GM23338 (cell line): ENCODE results near the gene BICC1. TPM values are rescaled to one million over a fixed set of nuclear protein-coding genes. Genes with fewer than 3 reads are reported as not detected.

Experiments
- ATAC-seq: fragments of 200-7000 bp; cut with Tn5 transposase; 3 replicates; pipeline ENCODE4 v1.9.1; 2020
- DNase-seq: peaks from one replicate; pipeline ENCODE4 v3.0.0-alpha.2; 2015; ENCODE audit warnings: low spot score
- H2AFZ ChIP-seq: fragments of 200-600 bp; sonication (generic); 2 replicates; pipeline ENCODE4 v1.8.0; 2016; ENCODE audit warnings: antibody characterized with exemption, mild to moderate bottlenecking, moderate library complexity
- H3F3A ChIP-seq: fragments of 200-600 bp; sonication (generic); replicated peaks from 2 replicates; pipeline ENCODE4 v1.8.0; 2017; ENCODE audit warnings: antibody characterized with exemption, mixed run types, low read depth
- H3K27ac ChIP-seq: fragments of 200-600 bp; sonication (generic); 2 replicates; pipeline ENCODE4 v1.6.1; 2016; ENCODE audit warnings: low read depth
- H3K27me3 ChIP-seq: fragments of 200-600 bp; sonication (generic); 2 replicates; pipeline ENCODE4 v1.8.0; 2016; ENCODE audit warnings: mild to moderate bottlenecking, mixed run types, moderate library complexity; ENCODE audit not compliant: insufficient read depth
- H3K36me3 ChIP-seq: fragments of 200-600 bp; sonication (generic); 2 replicates; pipeline ENCODE4 v1.8.0; 2016; ENCODE audit warnings: mild to moderate bottlenecking; ENCODE audit not compliant: insufficient read depth
- H3K4me1 ChIP-seq: fragments of 200-600 bp; sonication (generic); 2 replicates; pipeline ENCODE4 v1.8.0; 2016; ENCODE audit warnings: mild to moderate bottlenecking, moderate library complexity; ENCODE audit not compliant: insufficient read depth
- H3K4me2 ChIP-seq: fragments of 200-600 bp; sonication (generic); 2 replicates; pipeline ENCODE4 v1.7.1; 2017; ENCODE audit warnings: mixed run types
- H3K4me3 ChIP-seq: fragments of 200-600 bp; sonication (generic); 2 replicates; pipeline ENCODE4 v1.6.1; 2016; ENCODE audit warnings: mixed run types
- H3K79me2 ChIP-seq: fragments of 200-600 bp; sonication (generic); replicated peaks from 2 replicates; pipeline ENCODE4 v1.8.0; 2017; ENCODE audit warnings: mild to moderate bottlenecking; ENCODE audit not compliant: insufficient read depth
- H3K9me2 ChIP-seq: fragments of 200-600 bp; sonication (generic); 2 replicates; pipeline ENCODE4 v1.8.0; 2017; ENCODE audit not compliant: insufficient read depth
- H4K20me1 ChIP-seq: fragments of 200-600 bp; sonication (generic); replicated peaks from 2 replicates; pipeline ENCODE4 v1.8.0; 2017; ENCODE audit warnings: mild to moderate bottlenecking; ENCODE audit not compliant: insufficient read depth
- H3K27ac Mint-ChIP-seq: 2 replicates; pipeline ENCODE4 v1.8.0; 2020; ENCODE audit warnings: inconsistent platforms, mild to moderate bottlenecking, moderate library complexity, mixed read lengths
- H3K27me3 Mint-ChIP-seq: 3 replicates; pipeline ENCODE4 v1.8.0; 2022; ENCODE audit warnings: low read depth, mild to moderate bottlenecking, moderate library complexity, mixed read lengths, inconsistent platforms; ENCODE audit not compliant: insufficient read depth, poor library complexity
- H3K36me3 Mint-ChIP-seq: 3 replicates; pipeline ENCODE4 v1.8.0; 2021; ENCODE audit warnings: low read depth, mild to moderate bottlenecking, inconsistent platforms, moderate library complexity, mixed read lengths
- H3K4me1 Mint-ChIP-seq: 3 replicates; pipeline ENCODE4 v1.8.0; 2020; ENCODE audit warnings: mild to moderate bottlenecking, inconsistent platforms, mixed read lengths
- H3K4me3 Mint-ChIP-seq: 3 replicates; pipeline ENCODE4 v1.8.0; 2021; ENCODE audit warnings: moderate library complexity, mild to moderate bottlenecking, inconsistent platforms, mixed read lengths
- H3K9me3 Mint-ChIP-seq: 3 replicates; pipeline ENCODE4 v1.8.0; 2020; ENCODE audit warnings: moderate library complexity, mild to moderate bottlenecking, inconsistent platforms, mixed read lengths
- CREB1 ChIP-seq: fragments of 250-450 bp; sonication (Bioruptor Pico); IDR thresholded peaks from 2 replicates; pipeline ENCODE4 v1.5.0; 2020; ENCODE audit warnings: low read depth, mild to moderate bottlenecking, moderate library complexity
- EZH2 ChIP-seq: fragments of 200-600 bp; sonication (generic); IDR thresholded peaks from one replicate; pipeline ENCODE4 v1.8.0; 2017; ENCODE audit warnings: antibody characterized with exemption, mild to moderate bottlenecking, low read depth; ENCODE audit not compliant: unreplicated experiment
- JUNB ChIP-seq: IDR thresholded peaks from one replicate; pipeline ENCODE4 v1.6.1; 2016; ENCODE audit warnings: antibody characterized with exemption; ENCODE audit not compliant: unreplicated experiment
- NANOG ChIP-seq: IDR thresholded peaks from 2 replicates; pipeline ENCODE4 v1.6.1; 2016; ENCODE audit warnings: antibody characterized with exemption, borderline replicate concordance
- POLR2AphosphoS5 ChIP-seq: IDR thresholded peaks from 2 replicates; pipeline ENCODE4 v1.6.1; 2016; ENCODE audit warnings: antibody characterized with exemption, low read depth
- polyA plus RNA-seq: library from polyadenylated mRNA; unstranded; fragments of >200 nt; fragmentation: Nextera tagmentation; extraction: Ambion mirVana; gene quantifications from 2 replicates; pipeline ENCODE4 v1.2.1, GENCODE V29; 2016
- total RNA-seq: library from RNA; depleted of rRNA; stranded (reverse); fragments of >200 nt; shearing (Covaris generic); gene quantifications from 2 replicates; pipeline ENCODE4 v1.2.3, GENCODE V29; 2014; rRNA removed
- TF ChIP-seq, protein P1 (sequence below): IDR thresholded peaks from 2 replicates; pipeline ENCODE4 v1.6.1; 2016; ENCODE audit warnings: antibody characterized with exemption

Gene BICC1
- total and polyA plus RNA-seq, 2 experiments from 2014 or later = 1.3 to 2.2 TPM

DNA sequence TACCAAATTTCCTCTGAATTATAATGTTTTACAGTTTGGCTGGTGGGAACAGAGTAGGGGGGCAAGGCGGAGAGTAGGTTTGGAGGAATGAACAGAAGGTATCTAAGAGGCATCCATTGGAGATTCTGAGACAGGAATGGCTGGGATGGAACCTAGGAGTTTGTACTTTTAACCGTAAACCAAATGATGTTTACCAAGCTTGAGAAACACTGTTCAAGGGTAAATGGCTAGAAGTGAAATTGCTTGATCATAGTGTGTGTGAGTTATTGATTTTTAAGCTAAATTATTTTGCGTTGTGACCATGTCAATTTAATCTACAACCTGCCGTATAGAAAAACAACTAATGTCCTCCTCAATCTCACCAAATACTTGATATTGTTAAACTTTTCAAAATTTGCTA, 357.4 kb downstream of the BICC1 start:
- no peaks in the 10 kb centered on the region for H3K36me3 ChIP-seq
- H3K4me1 Mint-ChIP-seq = no peaks in the 10 kb centered on the region; the same call in 2 of the 3 replicates
- TF ChIP-seq, protein P1, sequence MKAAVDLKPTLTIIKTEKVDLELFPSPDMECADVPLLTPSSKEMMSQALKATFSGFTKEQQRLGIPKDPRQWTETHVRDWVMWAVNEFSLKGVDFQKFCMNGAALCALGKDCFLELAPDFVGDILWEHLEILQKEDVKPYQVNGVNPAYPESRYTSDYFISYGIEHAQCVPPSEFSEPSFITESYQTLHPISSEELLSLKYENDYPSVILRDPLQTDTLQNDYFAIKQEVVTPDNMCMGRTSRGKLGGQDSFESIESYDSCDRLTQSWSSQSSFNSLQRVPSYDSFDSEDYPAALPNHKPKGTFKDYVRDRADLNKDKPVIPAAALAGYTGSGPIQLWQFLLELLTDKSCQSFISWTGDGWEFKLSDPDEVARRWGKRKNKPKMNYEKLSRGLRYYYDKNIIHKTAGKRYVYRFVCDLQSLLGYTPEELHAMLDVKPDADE = no peak
- H3K27ac ChIP-seq = no peak overlapping the region
- peaks cover 12% of the 10 kb centered on the region for H3K9me3 Mint-ChIP-seq
- no peaks in the 10 kb centered on the region for H3F3A ChIP-seq
- no peak for DNase-seq
- no peaks in the 10 kb centered on the region for H3K79me2 ChIP-seq
- no peak overlapping the region for H3K4me3 ChIP-seq
- H3K9me2 ChIP-seq = no peaks in the 10 kb centered on the region
- no peaks in the 10 kb centered on the region for H3K4me1 ChIP-seq
- H3K27ac Mint-ChIP-seq = no peak overlapping the region
- no peaks in the 10 kb centered on the region for H3K27me3 ChIP-seq
- peaks cover 2% of the 10 kb centered on the region for H3K27me3 Mint-ChIP-seq
- H4K20me1 ChIP-seq = no peaks in the 10 kb centered on the region
- H3K36me3 Mint-ChIP-seq = no peaks in the 10 kb centered on the region; the same call in 2 of the 3 replicates
- H3K4me3 Mint-ChIP-seq = no peak overlapping the region
- peak overlapping the region; percentile 38; the same call in 1 of the 2 replicates for H2AFZ ChIP-seq
- no peak for ATAC-seq
- H3K4me2 ChIP-seq = no peak overlapping the region

DNA sequence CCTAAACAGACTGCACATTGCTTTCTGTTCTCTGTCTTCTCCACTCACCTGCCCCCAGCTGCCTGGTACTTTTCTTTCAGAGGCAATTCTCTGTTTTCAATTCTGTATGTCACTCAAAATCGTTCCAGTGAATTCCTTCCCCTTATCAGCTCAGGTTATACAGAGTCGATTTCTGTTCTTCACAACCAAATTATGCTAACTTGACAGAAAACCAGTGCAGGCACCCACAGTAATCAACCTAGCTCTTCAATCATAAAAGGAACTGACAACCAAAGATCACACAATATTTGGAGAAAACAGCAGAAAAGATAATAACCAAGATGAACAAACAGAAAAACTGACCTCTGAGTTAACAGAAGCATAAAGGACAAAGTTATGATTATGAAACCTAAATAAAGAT, 360.5 kb downstream of the BICC1 start:
- no peaks in the 10 kb centered on the region for H3K36me3 Mint-ChIP-seq
- H3K9me2 ChIP-seq = no peaks in the 10 kb centered on the region
- H3K27me3 ChIP-seq = no peaks in the 10 kb centered on the region
- ATAC-seq (no peak), DNase-seq (no peak)
- no peaks in the 10 kb centered on the region for H3K9me3 Mint-ChIP-seq
- H2AFZ ChIP-seq = no peak overlapping the region
- TF ChIP-seq POLR2AphosphoS5 (no peak), NANOG (no peak), CREB1 (CRISPR knock-in tag) (no peak), EZH2 (no peak), JUNB (no peak)
- H3K27ac Mint-ChIP-seq = no peak overlapping the region
- no peaks in the 10 kb centered on the region for H3K27me3 Mint-ChIP-seq
- no peaks in the 10 kb centered on the region for H3K4me1 ChIP-seq
- no peak overlapping the region for H3K4me3 ChIP-seq
- H4K20me1 ChIP-seq = no peaks in the 10 kb centered on the region
- no peaks in the 10 kb centered on the region for H3K4me1 Mint-ChIP-seq
- H3K4me3 Mint-ChIP-seq = no peak overlapping the region
- H3K79me2 ChIP-seq = no peaks in the 10 kb centered on the region
- H3F3A ChIP-seq = no peaks in the 10 kb centered on the region
- no peak overlapping the region for H3K27ac ChIP-seq
- no peak overlapping the region for H3K4me2 ChIP-seq
- no peaks in the 10 kb centered on the region for H3K36me3 ChIP-seq

Other genes starting within 250 kb of the BICC1 start
- 17.6 and 17.8 TPM in 2 replicates for gene IPMK, start 245.0 kb upstream of the BICC1 start, total RNA-seq
- gene IPMK, start 245.0 kb upstream of the BICC1 start, polyA plus RNA-seq = 5.5 and 6.2 TPM in 2 replicates
- gene CISD1, start 243.7 kb upstream of the BICC1 start, total RNA-seq = 19.9 and 21.2 TPM in 2 replicates
- 82.5 and 99.9 TPM in 2 replicates for gene CISD1, start 243.7 kb upstream of the BICC1 start, polyA plus RNA-seq
- gene UBE2D1, start 177.9 kb upstream of the BICC1 start, total RNA-seq = 39.5 and 43.3 TPM in 2 replicates
- 55.5 and 64.9 TPM in 2 replicates for gene UBE2D1, start 177.9 kb upstream of the BICC1 start, polyA plus RNA-seq
- gene TFAM, start 127.5 kb upstream of the BICC1 start, total RNA-seq = 47.7 and 54.2 TPM in 2 replicates
- 139 and 156 TPM in 2 replicates for gene TFAM, start 127.5 kb upstream of the BICC1 start, polyA plus RNA-seq